GM03348 (cell line): ENCODE measurements around the gene VOPP1.

Source experiments
- DNase-seq: peaks from one replicate; pipeline ENCODE4 v3.0.0; 2012; ENCODE audit warnings: low spot score

VOPP1 gene

DNA sequence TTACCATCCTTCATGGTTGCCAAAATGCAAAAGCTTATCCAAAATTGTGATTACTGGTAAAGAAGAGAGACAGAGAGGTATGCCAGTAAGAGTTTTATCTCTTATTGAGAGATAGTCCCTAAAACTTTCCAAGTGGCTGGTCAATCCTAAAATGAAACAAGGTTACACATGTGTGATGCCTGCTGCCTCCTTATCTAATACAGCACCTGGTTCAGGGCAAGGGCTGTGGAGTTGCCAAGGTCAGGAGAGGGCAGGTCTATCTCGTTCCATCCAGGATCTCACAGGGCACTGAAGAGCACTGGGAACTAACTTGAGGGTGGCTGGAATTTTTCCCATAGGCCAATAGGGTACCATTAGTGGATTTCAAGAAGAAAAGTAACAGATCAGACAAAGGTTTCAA is 18.3 kb downstream of the VOPP1 start:
- DNase-seq: no peak

DNA sequence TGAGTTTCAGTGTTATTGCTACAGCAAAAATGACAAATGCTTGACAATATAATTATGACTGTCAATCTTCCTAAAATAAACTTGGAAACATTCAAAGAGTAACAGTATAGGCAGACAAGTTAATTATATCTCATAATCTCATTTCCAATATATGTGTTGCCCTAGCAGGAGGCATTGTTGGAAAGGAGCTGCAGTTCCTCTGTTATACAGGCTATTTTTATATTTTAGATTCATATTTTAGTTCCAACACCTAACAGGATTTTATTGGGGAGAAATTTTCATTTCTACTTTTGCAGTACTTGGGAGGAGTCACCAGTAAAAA is 19.3 kb downstream of the VOPP1 start:
- no peak for DNase-seq

DNA sequence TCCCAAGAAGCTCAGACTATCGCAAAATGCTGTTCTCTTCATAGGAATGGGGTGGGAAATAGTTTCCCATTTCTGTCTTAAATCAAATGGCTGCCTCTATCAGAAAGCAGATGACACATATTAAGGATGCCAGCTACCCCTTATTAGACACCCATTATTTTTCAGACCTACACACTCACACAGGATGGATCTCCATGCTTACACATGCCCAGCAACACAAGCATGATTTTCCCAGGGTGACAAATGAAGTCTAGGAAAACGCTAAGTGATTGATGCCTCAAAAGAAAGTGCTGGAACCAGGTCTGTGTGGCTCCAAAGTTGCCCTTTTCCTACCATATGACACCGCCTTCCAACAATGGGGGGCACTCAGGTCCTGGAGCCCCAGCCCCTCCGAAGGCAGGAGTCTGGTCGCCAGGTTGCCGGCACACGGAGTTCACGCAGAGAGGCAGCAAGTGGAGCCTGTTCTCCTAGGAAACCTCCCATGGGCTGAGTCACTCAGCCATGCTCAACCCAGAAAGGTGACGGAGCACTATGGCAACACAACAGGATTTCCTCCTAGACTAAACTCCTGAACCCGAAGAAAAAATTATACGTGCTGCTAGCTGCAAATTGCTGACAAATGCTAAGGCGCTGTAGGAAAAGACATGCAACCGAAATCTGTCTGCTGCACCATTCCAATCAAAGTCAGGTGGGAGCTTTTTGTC is 19.8 kb downstream of the VOPP1 start:
- DNase-seq: no peak

DNA sequence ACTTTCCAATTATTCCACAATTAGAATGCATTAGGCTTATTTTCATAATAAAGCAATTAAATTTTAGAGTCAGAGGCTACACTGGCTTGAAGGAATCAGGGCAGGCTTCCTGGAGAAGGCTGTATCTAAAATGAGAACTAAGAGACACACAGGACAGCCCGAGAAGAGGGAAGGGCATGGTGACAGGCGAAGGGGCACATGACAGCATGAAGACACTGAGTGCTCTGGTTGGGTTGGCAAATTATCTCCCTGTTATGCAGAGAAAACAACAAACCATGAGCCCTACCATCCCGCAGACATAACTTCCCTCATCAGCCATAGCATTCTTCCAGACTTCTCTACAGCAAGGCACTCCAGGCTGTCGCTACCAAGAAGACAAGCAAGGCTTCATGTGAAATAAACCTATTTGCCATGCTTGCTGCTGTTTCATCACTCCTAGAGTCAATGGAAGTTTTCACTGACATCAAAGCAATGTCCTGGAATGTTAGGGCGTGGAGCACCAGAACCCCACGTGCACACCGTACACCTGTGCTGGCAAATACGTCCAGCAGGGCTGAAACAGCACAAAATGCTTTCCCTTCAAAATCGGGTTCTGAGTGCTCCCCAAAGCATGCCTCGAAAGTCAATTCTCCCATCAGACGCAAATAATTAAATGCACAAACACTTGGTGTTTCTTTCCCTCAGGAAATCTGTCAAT is 21.3 kb downstream of the VOPP1 start:
- no peak for DNase-seq

DNA sequence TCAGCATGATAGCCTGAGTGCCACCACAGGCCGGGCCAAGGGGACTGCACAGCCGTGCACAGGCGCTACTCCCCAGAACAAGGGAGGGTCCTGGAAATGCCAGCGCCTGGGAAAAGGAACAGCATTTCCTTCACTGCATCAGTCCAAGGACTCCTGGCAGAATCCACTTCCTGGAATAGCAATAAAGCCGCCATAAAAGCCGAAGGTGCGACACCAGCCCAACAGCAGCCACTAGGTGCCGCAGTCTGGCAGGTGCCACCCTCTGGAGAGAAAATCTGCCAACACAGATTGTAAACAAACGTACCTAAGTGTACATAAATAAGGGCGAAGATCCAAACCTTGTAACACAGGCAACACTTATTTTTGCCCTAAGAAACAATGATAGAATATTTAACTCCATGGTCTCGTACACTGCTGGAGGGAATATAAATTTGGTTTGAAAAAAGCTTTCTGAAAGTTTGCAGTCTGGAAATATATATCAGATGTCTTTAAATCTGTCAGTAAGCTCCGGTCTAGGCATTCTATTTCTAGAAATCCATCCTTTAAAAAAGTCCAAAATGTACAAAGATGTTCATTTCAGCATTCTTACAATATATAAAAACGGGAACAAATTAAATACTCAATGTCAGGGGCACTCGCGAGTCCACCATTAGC is 22.2 kb downstream of the VOPP1 start:
- no peak for DNase-seq

DNA sequence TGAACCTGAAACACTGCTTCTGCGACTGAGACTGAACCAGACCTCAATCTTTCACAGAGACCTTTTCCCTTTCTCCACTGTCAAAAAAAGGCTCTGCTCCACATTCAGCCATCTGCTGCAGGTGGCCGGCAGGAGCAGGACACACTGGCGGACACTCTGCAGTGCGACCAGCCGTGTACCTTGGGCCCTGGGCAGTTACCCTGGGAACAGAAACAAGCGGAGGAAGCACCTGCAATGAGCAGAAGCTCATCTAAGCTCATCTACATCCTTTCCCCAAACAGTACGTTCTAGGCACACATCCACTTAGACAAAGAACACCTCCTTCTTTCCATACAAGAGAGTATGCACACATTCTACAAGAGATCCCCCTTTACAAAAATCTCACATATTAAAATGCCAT is 22.8 kb downstream of the VOPP1 start:
- no peak for DNase-seq

DNA sequence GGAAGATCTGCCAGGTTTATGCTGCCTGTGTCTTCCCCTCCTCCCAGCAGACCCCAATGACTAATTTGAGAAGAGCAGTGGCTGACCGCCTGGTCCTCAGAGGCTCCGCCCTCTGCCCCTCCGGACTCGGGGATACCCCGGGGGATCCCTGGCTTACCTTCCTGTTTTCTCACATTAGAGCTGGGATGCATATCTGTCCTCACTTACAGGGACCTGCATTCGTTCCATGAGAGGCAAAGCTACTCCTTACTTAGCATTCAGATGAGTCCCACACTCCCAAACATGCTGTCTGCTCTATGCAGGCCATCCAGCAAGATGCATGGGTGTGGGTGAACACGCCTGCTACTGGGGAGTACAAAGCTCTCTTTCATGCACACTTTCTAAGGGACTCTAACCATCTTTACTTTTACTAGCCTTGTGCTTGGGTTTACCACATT is 24.0 kb downstream of the VOPP1 start:
- no peak for DNase-seq

DNA sequence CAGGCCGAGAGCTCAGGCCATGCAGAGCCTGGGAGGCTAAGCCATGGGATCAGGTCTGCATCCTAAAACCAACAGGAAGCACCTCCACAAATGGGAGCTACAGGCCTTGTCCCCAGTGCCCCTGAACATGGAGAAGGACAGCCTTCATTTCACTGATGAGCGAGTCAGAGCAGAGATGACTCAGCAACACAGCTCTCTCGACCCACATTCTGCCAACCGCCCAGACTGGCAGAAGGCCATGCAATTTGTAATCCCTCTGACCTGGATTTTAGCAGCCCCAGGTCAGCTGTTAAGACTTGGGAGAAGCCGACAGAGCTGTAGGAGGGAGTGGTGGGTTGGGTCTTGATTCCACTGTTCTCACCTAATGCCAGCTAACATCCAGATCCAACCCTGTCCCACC is 25.5 kb downstream of the VOPP1 start:
- peak; percentile 85 for DNase-seq

DNA sequence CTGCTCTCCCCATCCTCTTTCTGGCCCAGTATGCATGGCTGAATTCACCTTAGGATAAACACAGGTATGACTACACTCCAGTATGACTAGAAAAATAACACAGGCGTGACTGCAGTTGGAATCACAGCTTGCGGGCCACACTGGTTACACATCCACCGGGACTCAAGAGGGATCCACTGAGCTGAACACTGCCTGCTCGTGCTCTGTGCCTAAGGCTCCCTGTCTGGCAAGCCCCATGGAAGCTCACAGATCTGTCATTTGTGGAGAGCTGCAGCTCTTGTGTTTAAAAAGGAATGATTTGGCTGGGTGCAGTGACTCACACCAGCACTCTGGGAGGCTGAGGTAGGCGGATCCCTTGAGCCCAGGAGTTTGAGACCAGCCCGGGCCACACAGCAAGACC is 26.8 kb downstream of the VOPP1 start:
- DNase-seq: peak; percentile 76

DNA sequence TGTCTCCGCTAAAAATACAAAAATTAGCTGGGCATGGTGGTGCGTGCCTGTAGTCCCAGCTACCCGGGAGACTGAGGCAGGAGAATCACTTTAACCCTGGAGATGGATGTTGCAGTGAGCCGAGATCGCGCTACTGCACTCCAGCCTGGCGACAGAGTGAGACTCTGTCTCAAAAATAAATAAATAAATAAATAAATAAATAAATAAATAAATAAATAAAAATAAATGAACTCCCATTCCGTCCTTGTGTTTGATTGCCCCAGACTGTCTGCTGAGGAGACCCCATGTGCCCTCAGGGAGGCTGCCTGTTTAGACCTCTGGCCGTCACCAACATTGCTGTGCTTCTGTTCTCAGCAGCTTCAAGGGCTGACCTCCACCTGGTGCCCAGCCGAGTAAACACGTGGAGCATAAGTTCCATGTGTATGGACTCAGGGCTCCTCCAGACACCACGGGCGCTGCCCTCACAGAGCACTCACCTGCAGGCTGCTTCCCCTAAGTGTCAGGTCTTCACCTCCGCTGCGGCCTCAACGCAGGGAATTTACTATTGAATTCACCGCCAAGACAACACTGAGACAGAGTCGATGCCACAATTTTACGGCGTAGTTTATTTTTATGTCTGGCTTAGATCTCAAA is 32.0 kb downstream of the VOPP1 start:
- no peak for DNase-seq

DNA sequence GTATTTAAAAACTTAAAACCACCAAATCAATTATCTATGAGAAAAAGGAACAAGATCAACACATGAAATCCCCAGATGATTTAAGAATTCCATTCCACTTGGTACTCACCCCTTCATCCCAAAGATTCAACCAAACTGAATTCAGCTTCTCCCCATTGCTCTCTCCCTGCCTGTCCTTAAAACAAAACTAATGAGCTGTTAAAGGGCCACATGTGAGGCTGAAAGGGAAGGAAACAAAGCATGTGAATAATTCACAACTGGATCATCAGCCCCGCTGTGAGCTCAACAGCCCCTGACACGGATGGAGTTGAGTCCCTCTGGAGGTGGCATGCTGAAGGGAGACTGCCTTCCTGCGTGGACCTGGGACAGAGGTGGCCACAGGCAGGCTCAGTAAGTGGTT is 32.9 kb downstream of the VOPP1 start:
- no peak for DNase-seq

DNA sequence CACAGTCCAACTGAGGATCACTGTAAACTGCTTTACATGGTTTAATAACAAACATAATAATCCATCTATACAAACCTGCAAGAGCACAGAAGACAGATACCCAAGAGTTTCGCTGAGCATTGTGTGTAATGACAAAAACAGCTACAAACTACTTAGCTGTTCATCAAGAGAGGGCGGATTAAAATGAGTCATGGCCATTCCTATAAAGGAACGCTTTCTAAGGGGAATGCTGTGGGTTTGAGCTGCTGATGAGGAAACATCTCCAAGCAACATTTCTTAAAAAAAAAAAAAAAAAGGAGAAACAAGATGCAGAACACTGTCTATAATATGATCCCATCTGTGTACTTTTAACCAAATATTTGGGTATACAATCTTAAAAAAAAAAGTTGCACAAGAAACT is 33.8 kb downstream of the VOPP1 start:
- peak; percentile 91 for DNase-seq

DNA sequence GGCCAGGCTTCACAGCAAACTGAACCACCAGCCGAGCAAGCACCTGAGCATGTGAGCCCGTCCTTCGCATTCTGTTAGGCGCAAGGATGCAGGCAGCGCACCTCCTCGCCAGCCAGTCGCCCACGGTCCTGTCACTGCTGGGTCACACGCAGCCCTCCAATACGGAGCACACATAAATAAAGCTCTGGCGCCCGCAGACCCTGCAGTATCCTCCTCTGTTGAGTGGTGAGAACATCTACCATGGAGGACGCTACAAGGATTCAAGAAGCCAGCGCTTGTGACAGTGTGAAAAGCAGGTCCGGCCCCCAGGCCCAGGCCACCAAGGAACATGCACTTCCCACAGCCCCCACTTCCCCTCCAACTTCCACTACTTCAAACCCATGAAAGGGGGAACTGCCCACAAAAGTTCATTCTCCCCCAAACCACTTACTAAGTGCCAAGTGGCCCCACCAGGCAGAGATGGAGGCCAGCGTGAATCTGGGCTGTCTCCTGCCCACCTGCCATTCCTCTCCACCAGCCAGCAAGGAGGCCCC is 34.8 kb downstream of the VOPP1 start:
- DNase-seq: no peak

DNA sequence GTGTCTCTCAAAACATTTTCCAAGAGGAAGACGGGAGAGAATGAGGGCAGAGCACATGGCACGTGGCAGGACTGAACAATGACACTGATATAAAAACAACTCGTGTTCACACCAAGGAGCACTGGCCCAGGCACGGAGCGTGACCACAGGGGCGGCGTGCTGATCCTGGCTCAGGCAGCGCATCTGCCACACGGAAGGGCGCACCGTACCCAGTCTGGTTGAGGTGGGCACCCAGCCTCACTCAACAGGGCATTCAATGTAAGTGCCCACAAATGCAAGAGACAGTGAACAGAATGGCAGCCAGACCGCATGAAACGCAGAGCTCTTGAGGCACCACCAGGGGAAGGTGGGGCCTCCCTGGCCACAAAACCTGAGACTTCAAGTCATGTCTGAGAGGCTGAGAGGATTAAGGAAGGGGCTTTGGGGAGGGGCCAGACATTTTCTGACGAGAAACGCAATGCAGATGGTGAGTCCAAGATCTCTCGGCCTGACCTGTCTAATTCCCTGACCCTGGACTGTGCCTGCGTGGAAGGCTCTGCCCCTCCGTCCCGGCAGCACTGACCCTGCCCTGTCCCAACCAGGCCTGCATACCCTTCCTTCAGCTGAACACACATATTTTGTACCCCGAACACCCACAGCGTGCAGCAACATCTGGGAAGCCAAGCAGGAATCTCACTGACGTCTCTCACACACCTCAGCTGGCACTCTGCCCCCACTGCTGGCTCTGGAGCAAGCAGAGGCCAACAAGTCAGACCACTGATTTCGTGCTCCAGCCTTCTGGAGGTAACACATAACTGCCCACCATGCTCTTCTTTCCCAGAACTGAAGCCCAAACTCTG is 35.5 kb downstream of the VOPP1 start:
- DNase-seq: no peak

DNA sequence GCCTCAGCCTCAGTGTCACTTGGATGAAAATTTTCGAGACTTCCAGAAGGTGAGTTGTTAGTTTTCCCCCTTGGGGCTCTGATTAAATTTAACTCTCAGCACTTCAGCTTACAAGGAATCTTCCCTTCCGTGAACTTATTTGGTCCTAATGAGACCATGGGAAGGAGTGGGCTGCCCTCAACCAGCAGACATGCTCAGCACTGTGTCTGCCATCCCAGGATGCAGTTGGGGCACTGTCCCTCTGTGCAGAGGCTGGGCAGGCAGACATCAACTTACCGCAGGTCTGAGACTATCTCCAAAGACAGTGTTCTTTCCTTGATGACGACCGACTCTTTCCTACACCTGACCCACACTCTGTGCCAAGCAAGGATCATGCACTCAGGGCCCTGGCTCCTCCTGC is 36.7 kb downstream of the VOPP1 start:
- DNase-seq: no peak

DNA sequence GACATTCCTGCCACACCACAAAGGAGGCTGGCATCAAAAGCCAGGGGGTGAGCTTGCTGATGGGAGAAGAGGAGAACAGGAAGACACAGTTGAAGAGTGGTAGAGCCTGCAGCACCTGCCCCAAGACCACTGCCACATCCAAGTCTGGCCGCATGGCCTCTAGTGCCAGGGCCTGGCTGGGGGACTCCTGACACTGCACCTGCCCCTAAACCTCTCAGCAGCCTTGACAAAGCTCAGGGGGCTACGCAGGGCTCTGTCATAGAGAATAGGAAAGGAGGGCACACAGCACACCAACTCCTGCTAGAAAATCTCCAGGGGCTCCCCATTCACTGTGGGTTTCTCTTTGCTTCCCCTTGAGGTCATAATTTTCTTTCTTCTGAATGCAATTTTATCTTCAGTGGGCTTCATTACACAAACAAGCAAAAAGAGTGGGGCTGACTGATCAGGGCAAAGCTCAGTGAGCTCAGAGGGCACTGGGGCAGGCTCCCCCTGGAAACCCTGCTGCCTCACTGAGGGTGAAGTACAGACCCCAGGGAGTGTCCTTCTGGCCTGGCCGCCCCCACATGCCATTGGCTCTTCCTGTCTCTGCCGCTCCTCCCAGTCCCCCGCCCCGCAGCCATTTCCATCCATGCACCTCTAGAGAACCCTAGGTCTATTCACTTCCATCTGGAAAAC is 37.2 kb downstream of the VOPP1 start:
- DNase-seq: peak; percentile 23

DNA sequence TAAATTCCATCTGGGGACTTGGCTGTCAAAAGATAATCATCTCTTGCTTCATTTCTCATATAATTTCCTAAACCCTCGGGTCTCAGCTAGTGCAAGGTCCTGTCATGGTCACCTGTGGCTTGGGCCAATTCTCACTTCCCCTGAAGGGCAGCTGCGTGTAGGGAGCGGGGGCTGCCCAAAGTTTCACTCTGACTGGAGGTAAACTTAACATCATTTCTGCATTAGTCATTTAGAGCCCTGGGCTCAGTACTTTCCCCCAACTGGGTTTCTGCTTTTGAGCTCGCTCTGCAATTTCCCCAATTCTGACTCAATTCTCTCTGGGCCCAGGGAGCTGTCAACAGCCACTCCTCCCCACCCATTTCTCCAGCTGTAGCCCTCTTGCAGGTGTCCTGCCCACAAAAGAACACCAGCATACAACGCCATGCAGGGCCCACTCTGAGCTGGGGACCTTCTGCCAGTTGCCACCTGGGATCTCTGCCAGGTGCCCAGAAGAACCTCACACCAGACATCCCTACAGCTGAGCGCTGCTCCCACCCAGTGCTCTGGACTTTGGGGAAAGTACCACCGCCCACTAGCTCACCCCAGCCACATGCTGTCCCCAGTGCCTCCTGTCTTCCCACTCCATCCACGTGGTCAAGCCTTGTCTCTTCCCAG is 37.9 kb downstream of the VOPP1 start:
- peak; percentile 85 for DNase-seq

DNA sequence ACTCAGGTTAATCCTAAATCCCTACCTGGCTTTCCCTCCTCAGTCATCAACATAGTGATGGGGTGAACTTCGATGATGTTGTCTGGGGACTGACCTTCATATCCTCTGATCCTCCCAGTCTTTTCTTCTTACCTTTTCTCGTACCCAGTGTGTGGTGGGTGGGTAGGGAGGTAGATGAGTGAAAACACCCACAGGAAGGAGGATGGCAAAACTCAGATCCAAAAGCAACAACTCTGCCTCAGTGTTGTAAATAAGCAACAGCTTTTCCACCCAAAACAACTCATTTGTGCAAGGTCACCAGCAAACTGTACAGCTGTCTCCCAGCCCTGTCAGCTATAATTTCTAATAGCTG is 38.6 kb downstream of the VOPP1 start:
- no peak for DNase-seq

DNA sequence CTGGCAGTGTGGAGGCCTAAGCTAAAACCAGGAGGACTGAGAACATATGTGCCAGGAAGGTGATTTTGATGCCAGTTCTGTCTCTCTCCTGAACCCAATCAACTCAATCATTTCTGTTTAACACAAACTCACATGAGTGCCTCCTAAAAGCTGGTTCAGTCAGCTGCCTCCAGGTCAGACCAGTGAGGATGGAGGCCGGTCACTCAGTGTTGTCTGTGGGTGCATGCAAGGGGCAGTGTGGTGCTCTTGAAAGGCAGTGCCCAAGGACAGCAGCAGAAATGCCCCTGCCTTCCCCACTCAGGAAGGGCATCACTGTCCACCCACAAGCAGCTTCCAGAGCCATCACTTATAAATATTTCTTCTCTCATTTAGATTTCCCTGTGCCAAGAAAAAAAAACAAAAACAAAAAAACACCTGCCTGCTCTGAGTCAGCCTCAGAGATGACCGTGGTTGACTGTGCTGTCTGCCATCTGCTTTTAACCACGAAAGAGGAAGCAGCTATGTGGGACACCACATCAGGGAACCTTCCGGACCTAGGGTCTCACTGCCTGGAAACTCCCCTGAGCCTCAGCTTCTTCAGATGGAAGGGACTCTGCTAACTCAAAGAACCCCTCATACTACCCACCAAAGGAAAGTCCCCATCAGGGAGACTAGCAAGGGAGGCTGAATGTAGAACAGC is 39.1 kb downstream of the VOPP1 start:
- peak; percentile 54 for DNase-seq
